ENCODE data around the gene TGFB3. TPM values are rescaled to one million over a fixed set of nuclear protein-coding genes. Genes with fewer than 3 reads are reported as not detected.

The TGFB3 gene
- total RNA-seq, 1 experiment from 2014 or later = 1.6 TPM

GRCh38 chr14:75961662-75962061 lies 20.1 kb downstream of the TGFB3 start:
- ATAC-seq = no peak
- RAD21 ChIA-PET (ENCODE audit: low non-redundant PET in 1 of 2, low total read pairs in 2 of 2, uncharacterized antibody in 2 of 2, unreplicated experiment in 2 of 2) = no interaction called here

GRCh38 chr14:75960231-75960630 lies 21.6 kb downstream of the TGFB3 start:
- H3K27me3 ChIP-seq (ENCODE audit: insufficient read depth, low read length) = no peaks in the 10 kb centered on the region
- intact Hi-C loops (cut with micrococcal nuclease) = no loop called here
- H3K9me2 ChIP-seq (ENCODE audit: insufficient read depth) = no peaks in the 10 kb centered on the region
- no peaks in the 10 kb centered on the region for H3K79me2 ChIP-seq (ENCODE audit: insufficient read depth, low read length)
- H3K36me3 ChIP-seq (ENCODE audit: control insufficient read depth in 1 of 2, insufficient read depth in 2 of 2, low read length in 2 of 2) = no peaks in the 10 kb centered on the region
- BruUV-seq (replicated peaks) = no TSS peak
- H2AFZ ChIP-seq (ENCODE audit: low read depth, low read length, poor library complexity, severe bottlenecking) = no peak overlapping the region
- RAD21 ChIA-PET (ENCODE audit: low non-redundant PET in 1 of 2, low total read pairs in 2 of 2, uncharacterized antibody in 2 of 2, unreplicated experiment in 2 of 2) = no interaction called here
- no peak overlapping the region for H3K27ac ChIP-seq (ENCODE audit: low read depth, low read length)
- H3K9ac ChIP-seq (ENCODE audit: low read length) = no peak overlapping the region
- CTCF ChIA-PET = interaction anchor here (1.0 kb wide), 1 partner anchor 9 kb away, joined by 3 read pairs; no protein-coding TSS in a partner anchor
- no peak for DNase-seq (ENCODE audit: low read depth, low spot score)
- no peak overlapping the region for H3K4me2 ChIP-seq (ENCODE audit: low read length)
- no peak overlapping the region for H3K4me3 ChIP-seq (replicated peaks in 1 of 2; ENCODE audit: low read depth in 1 of 2, low read length in 2 of 2)
- POLR2A ChIA-PET = no interaction called here
- H3K9me3 ChIP-seq (ENCODE audit: control insufficient read depth in 1 of 2, insufficient read depth in 1 of 2, low read depth in 1 of 2, low read length in 2 of 2) = no peaks in the 10 kb centered on the region
- ATAC-seq = no peak
- no peaks in the 10 kb centered on the region for H3K4me1 ChIP-seq (ENCODE audit: control insufficient read depth in 1 of 2, insufficient read depth in 2 of 2, low read length in 2 of 2)
- no peak for TF ChIP-seq SRF (IDR thresholded peaks at IDR 0.05; ENCODE audit: low read depth)
- TF ChIP-seq MAX (IDR thresholded peaks at IDR 0.05) = no peak
- no peak for TF ChIP-seq YY1 (IDR thresholded peaks at IDR 0.05; ENCODE audit: extremely low read depth, insufficient replicate concordance, low read depth, low read length)
- TF ChIP-seq EZH2 (IDR thresholded peaks at IDR 0.05) = no peak
- TF ChIP-seq REST (IDR thresholded peaks at IDR 0.05; ENCODE audit: low read depth) = no peak
- no peaks in the 10 kb centered on the region for H4K20me1 ChIP-seq (ENCODE audit: insufficient read depth)

More at GRCh38 chr14:75961662-75962061, 20.1 kb downstream of the TGFB3 start:
- Histone ChIP-seq H3K4me2 (ENCODE audit: low read length) (no peak overlapping the region), H3K4me1 (ENCODE audit: control insufficient read depth in 1 of 2, insufficient read depth in 2 of 2, low read length in 2 of 2) (no peaks in the 10 kb centered on the region), H3K9me3 (ENCODE audit: control insufficient read depth in 1 of 2, insufficient read depth in 1 of 2, low read depth in 1 of 2, low read length in 2 of 2) (no peaks in the 10 kb centered on the region), H3K27me3 (ENCODE audit: insufficient read depth, low read length) (no peaks in the 10 kb centered on the region), H3K79me2 (ENCODE audit: insufficient read depth, low read length) (no peaks in the 10 kb centered on the region), H3K4me3 (replicated peaks in 1 of 2; ENCODE audit: low read depth in 1 of 2, low read length in 2 of 2) (no peak overlapping the region), H2AFZ (ENCODE audit: low read depth, low read length, poor library complexity, severe bottlenecking) (no peak overlapping the region), H3K27ac (ENCODE audit: low read depth, low read length) (no peak overlapping the region), H3K36me3 (ENCODE audit: control insufficient read depth in 1 of 2, insufficient read depth in 2 of 2, low read length in 2 of 2) (no peaks in the 10 kb centered on the region), H3K9me2 (ENCODE audit: insufficient read depth) (no peaks in the 10 kb centered on the region), H4K20me1 (ENCODE audit: insufficient read depth) (no peaks in the 10 kb centered on the region), H3K9ac (ENCODE audit: low read length) (no peak overlapping the region)
- CTCF ChIA-PET = interaction anchor here (1.4 kb wide), 1 partner anchor 55 kb away, joined by 3 read pairs; no protein-coding TSS in a partner anchor
- no peak for DNase-seq (ENCODE audit: low read depth, low spot score)
- intact Hi-C loops (cut with micrococcal nuclease) = no loop called here
- POLR2A ChIA-PET = no interaction called here
- no TSS peak for BruUV-seq (replicated peaks)
- TF ChIP-seq TCF7L2 (IDR thresholded peaks at IDR 0.05; ENCODE audit: borderline replicate concordance, extremely low read depth, insufficient read depth, insufficient read length) = no peak
- TF ChIP-seq ELF1 (IDR thresholded peaks at IDR 0.05; ENCODE audit: borderline replicate concordance, low read depth) = no peak
